GM23338 (cell line): ENCODE data around the gene OXLD1.

Experiments used
- CREB1 ChIP-seq: fragments of 250-450 bp; sonication (Bioruptor Pico); IDR thresholded peaks from 2 replicates; pipeline ENCODE4 v1.5.0; 2020; ENCODE audit warnings: low read depth, mild to moderate bottlenecking, moderate library complexity
- EZH2 ChIP-seq: fragments of 200-600 bp; sonication (generic); IDR thresholded peaks from one replicate; pipeline ENCODE4 v1.8.0; 2017; ENCODE audit warnings: antibody characterized with exemption, mild to moderate bottlenecking, low read depth; ENCODE audit not compliant: unreplicated experiment
- EZH2phosphoT487 ChIP-seq: fragments of 200-600 bp; sonication (generic); IDR thresholded peaks from one replicate; pipeline ENCODE4 v1.8.1; 2018; ENCODE audit warnings: antibody characterized with exemption; ENCODE audit not compliant: unreplicated experiment
- JUNB ChIP-seq: IDR thresholded peaks from one replicate; pipeline ENCODE4 v1.6.1; 2016; ENCODE audit warnings: antibody characterized with exemption; ENCODE audit not compliant: unreplicated experiment
- POLR2AphosphoS5 ChIP-seq: IDR thresholded peaks from 2 replicates; pipeline ENCODE4 v1.6.1; 2016; ENCODE audit warnings: antibody characterized with exemption, low read depth
- STAT1 ChIP-seq: IDR thresholded peaks from one replicate; pipeline ENCODE4 v1.6.1; 2016; ENCODE audit warnings: antibody characterized with exemption; ENCODE audit not compliant: unreplicated experiment
- ZNF114 ChIP-seq: fragments of 250-450 bp; sonication (Bioruptor Pico); IDR thresholded peaks from 2 replicates; pipeline ENCODE4 v1.5.0; 2020; ENCODE audit warnings: mild to moderate bottlenecking, moderate library complexity
- ZNF331 ChIP-seq: fragments of 250-450 bp; sonication (Bioruptor Pico); IDR thresholded peaks from 2 replicates; pipeline ENCODE4 v1.5.0; 2020; ENCODE audit warnings: low read depth, mild to moderate bottlenecking, moderate library complexity
- TF ChIP-seq, protein P1 (sequence below), 2 experiments: fragments of 200-600 bp in 1 of 2; sonication (generic) in 1 of 2; conservative IDR thresholded peaks; 2 replicates each; pipeline versions ENCODE4 v1.5.1 to v1.6.1; 2016 to 2017; ENCODE audit warnings: antibody characterized with exemption in 2 of 2, low read depth in 2 of 2, mild to moderate bottlenecking in 2 of 2, moderate library complexity in 1 of 2
- TF ChIP-seq, protein P2 (sequence below): IDR thresholded peaks from 2 replicates; pipeline ENCODE4 v1.6.1; 2016; ENCODE audit warnings: antibody characterized with exemption
- TF ChIP-seq, protein P3 (sequence below): IDR thresholded peaks from one replicate; pipeline ENCODE4 v1.6.1; 2018; ENCODE audit warnings: antibody characterized with exemption; ENCODE audit not compliant: unreplicated experiment

DNA sequence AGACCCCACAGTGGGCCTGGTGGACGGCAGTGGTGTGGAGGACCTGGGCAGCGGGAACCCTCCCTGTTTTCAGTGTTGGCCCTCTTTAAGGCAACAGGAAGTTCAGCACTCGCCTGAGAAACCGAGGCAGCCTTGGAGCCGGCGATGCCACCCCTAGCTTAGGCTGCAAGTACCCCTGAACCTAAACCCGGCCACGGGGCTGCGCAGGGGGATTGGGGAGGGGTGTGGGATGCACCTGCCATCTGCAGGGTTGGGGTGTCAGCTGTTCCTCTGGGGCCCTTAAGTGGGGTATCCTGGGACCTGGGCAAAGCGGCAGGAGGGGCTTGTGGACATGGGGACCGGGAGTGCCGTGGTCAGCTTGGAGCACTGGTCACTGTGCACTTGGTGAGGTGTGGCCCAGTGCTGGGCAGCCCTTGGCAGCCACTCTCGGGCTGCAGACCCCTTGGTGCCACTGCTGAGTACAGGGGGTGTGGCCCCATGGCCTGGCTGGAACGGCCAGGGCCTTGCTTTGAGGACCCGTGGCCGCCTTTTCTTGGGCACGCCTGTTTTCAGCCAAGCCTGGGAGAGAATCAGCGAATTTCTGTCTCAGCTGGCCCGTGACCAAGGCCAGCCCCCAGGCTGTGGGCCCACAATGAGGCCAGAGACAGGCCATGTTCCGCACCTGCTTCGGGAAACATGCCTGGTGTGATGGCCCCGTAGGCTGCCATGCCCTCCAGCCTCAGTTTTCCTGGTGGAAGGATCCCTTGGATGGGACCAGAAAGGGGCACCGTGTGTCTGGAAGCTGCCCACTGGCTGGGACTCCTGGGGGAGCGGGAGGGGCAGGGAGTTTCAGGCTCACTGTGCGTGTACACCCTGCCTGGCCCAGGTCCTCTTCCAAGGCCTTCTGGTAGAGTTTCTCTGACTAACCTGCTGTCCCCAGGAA lies 41.6 kb upstream of the OXLD1 start:
- TF ChIP-seq, protein P1, sequence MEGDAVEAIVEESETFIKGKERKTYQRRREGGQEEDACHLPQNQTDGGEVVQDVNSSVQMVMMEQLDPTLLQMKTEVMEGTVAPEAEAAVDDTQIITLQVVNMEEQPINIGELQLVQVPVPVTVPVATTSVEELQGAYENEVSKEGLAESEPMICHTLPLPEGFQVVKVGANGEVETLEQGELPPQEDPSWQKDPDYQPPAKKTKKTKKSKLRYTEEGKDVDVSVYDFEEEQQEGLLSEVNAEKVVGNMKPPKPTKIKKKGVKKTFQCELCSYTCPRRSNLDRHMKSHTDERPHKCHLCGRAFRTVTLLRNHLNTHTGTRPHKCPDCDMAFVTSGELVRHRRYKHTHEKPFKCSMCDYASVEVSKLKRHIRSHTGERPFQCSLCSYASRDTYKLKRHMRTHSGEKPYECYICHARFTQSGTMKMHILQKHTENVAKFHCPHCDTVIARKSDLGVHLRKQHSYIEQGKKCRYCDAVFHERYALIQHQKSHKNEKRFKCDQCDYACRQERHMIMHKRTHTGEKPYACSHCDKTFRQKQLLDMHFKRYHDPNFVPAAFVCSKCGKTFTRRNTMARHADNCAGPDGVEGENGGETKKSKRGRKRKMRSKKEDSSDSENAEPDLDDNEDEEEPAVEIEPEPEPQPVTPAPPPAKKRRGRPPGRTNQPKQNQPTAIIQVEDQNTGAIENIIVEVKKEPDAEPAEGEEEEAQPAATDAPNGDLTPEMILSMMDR (conservative IDR thresholded peaks at IDR 0.05; ENCODE audit: low read depth in 2 of 2), result no peak
- no peak for TF ChIP-seq EZH2
- TF ChIP-seq, protein P2, sequence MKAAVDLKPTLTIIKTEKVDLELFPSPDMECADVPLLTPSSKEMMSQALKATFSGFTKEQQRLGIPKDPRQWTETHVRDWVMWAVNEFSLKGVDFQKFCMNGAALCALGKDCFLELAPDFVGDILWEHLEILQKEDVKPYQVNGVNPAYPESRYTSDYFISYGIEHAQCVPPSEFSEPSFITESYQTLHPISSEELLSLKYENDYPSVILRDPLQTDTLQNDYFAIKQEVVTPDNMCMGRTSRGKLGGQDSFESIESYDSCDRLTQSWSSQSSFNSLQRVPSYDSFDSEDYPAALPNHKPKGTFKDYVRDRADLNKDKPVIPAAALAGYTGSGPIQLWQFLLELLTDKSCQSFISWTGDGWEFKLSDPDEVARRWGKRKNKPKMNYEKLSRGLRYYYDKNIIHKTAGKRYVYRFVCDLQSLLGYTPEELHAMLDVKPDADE, result no peak
- no peak for TF ChIP-seq EZH2phosphoT487
- TF ChIP-seq, protein P3, sequence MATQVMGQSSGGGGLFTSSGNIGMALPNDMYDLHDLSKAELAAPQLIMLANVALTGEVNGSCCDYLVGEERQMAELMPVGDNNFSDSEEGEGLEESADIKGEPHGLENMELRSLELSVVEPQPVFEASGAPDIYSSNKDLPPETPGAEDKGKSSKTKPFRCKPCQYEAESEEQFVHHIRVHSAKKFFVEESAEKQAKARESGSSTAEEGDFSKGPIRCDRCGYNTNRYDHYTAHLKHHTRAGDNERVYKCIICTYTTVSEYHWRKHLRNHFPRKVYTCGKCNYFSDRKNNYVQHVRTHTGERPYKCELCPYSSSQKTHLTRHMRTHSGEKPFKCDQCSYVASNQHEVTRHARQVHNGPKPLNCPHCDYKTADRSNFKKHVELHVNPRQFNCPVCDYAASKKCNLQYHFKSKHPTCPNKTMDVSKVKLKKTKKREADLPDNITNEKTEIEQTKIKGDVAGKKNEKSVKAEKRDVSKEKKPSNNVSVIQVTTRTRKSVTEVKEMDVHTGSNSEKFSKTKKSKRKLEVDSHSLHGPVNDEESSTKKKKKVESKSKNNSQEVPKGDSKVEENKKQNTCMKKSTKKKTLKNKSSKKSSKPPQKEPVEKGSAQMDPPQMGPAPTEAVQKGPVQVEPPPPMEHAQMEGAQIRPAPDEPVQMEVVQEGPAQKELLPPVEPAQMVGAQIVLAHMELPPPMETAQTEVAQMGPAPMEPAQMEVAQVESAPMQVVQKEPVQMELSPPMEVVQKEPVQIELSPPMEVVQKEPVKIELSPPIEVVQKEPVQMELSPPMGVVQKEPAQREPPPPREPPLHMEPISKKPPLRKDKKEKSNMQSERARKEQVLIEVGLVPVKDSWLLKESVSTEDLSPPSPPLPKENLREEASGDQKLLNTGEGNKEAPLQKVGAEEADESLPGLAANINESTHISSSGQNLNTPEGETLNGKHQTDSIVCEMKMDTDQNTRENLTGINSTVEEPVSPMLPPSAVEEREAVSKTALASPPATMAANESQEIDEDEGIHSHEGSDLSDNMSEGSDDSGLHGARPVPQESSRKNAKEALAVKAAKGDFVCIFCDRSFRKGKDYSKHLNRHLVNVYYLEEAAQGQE, result no peak
- TF ChIP-seq POLR2AphosphoS5, result no peak
- TF ChIP-seq STAT1, result no peak
- no peak for TF ChIP-seq CREB1 (CRISPR knock-in tag)
- TF ChIP-seq JUNB, result no peak
- TF ChIP-seq ZNF114, result no peak
- TF ChIP-seq ZNF331, result no peak
